IPS-18c (cell line): ENCODE measurements around the gene HNRNPC.
A peak's percentile ranks its signal among the peaks of the same experiment; 100 is the strongest.
"Not testable (repeated sequence)": the region's sequence is repeated elsewhere in the genome, so short reads cannot be mapped to it uniquely, and the experiment has no call there.

Experiments
- H3K4me3 ChIP-seq: 2 replicates; pipeline ENCODE4 v1.7.0; 2013; ENCODE audit warnings: low read depth, mild to moderate bottlenecking, low read length, moderate library complexity; ENCODE audit not compliant: insufficient read depth
- H3K9me3 ChIP-seq: one replicate; pipeline ENCODE4 v1.6.1; 2013; ENCODE audit warnings: mild to moderate bottlenecking, low read length, moderate library complexity; ENCODE audit not compliant: control insufficient read depth, insufficient read depth

HNRNPC gene

DNA sequence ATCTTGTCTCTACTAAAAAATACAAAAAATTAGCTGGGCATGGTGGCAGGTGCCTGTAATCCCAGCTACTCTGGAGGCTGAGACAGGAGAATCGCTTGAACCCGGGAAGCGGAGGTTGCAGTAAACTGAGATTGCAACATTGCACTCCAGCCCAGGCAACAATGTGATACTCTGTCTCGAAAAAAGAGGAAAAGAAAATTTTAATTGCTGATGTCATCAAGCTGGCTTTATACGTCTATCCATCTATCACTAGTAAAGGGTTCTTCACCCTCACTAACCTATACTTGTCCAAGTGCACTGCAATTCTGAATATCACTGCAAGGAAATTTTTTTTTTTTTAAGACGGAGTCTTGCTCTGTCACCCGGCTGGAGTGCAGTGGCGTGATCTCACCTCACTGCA is 12.7 kb upstream of the HNRNPC start:
- H3K4me3 ChIP-seq, H3K9me3 ChIP-seq: not testable (repeated sequence)

DNA sequence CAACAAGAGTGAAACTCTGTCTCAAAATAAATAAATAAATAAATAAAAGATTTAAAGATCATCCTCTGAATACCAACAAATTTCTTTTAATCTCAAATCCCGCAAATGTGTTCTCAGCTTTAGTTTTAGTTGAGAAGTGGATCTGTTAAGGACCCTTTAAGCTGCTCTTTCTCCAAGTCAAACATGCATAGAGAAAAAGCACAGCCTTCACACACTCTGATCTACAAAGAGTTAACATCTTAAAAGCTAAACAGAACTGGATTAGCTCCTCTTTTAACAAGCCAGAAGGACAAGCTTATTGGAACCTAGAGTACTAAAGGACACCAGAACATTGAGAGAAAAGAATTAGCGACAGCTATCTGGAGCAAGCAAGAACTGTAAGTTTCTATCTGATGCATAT is 10.5 kb upstream of the HNRNPC start, which contains the start of gene RPGRIP1:
Gene RPGRIP1, plus strand, starts transcription at position 301 of the 400 bp plus-strand sequence. CDS start 7,894 bp downstream, outside the sequence.
- no peaks in the 10 kb centered on the region for H3K9me3 ChIP-seq

DNA sequence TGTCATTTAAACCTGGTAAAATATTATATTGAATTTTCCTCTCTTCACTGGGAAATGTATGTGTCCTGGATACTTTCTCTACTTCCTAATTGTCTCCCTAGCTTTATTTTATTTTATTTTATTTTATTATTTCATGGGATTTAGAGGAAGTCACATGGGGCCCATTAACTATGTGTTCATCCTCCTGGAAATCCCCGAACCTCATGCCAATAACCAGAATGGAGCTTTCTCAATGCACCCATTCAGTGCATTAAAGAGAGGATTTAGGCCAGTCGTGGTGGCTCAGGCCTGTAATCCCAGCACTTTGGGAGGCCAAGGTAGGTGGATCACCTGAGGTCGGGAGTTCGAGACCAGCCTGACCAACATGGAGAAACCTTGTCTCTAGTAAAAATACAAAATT is 9.4 kb upstream of the HNRNPC start:
- Histone ChIP-seq H3K9me3 (no peaks in the 10 kb centered on the region), H3K4me3 (no peak overlapping the region)

More for the DNA sequence above, 10.5 kb upstream of the HNRNPC start, which contains the start of gene RPGRIP1:
- no peak within 1 kb of the TSS for H3K4me3 ChIP-seq

DNA sequence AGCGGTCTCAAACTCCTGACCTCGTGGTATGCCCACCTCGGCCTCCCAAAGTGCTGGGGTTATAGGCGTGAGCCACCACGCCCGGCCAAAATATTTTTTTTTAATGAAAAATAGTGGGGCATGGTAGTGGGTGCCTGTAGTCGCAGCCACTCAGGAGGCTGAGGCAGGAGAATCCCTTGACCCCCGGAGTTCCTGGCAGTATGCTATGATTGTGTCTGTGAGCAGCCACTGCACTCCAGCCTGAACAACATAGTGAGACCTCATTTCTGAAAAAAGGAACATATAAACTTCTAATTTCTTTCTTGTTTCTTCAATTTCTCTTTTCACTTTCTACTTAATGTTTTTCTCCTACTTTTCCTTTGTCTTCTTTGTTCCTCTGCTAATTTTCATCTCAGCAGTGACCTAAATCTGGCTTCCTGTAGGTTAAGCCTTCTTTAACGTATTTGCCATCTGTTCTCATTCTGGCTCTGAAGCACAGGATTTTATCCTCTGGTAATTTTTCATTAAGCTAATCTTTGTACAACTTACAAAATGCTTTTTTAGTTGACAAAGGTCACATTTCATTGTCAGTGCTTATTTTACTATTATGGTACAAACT is 6.1 kb upstream of the HNRNPC start:
- Histone ChIP-seq H3K9me3 (no peaks in the 10 kb centered on the region), H3K4me3 (no peak overlapping the region)

DNA sequence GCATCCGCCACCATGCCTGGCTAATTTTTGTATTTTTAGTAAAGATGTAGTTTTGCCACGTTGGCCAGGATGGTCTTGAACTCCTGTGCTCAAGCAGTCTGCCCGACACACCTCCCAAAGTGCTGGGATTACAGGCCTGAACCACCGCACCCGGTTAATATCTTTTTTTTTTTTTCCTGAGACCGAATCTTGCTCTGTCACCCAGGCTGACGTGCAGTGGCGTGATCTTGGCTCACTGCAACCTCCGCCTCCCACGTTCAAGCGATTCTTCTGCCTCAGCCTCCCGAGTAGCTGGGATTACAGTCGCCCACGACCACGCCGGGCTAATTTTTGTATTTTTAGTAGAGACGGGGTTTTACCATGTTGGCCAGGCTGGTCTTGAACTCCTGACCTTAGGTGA is 3.4 kb upstream of the HNRNPC start:
- H3K4me3 ChIP-seq, H3K9me3 ChIP-seq: not testable (repeated sequence)

DNA sequence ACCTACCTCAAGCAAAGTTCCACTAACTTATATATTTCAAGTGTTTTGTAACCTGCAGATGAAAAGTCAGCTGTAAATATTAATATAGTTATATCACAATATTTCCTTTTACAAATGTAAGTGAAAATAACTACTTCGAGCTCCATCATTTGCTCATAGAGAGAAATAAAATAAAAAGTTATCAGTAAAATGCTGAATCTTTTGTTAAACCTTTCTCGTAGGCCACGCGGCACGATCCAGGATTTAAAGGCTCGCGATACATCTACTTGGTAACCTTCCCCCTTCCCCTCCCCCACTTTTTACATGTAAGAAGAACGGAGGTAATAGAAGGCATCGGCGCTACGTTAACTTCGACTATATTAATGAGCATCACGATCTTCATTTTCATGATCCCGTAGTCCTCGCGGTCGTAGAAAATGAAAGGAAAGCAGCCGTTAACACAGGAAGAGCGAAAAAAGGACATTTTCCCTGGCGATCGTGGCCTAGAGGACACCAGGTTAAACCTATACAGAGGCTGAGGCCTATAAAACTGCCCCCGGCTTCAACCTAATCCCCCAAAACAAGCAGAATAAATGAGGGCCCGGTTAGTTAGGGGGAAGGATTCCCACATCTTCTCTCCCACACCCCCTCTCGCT is 508 bp downstream of the HNRNPC start:
- peak overlapping the region; percentile 88 for H3K4me3 ChIP-seq
- H3K9me3 ChIP-seq, result no peaks in the 10 kb centered on the region

DNA sequence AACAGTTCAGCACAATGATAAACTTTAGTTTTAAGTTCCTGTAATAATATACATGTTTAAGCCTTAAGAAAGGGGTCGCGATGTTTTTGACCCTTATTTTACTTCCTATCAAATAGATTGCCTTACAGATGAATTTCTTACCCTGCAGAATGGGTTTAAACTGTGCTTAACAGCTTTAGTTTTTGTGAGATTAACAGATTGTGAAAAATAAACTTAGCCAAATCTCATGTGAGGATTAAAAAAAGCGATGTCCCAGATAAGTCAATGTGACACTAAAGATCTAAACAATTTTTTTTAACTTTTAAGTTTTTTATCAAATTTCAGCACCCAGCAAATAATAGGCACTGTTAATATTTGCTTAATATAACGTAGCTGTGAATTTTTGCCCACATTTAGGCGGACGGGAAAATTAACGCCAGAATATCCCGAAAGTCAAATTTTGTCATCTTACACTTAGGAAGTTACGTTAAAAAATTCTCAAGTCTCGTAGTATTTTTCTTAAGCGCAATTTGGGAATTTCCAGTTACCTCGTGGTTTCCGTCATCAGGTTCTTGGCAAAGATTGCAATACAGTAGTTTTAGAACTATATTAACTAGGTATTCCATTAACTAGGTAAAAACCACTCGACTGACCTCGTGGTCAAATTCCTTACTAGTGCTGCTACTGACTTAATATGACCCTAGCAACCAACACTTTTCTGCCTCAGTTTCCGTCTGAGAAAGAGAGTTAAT is 1.2 kb downstream of the HNRNPC start:
- H3K4me3 ChIP-seq, result peak overlapping the region; percentile 88
- no peaks in the 10 kb centered on the region for H3K9me3 ChIP-seq

DNA sequence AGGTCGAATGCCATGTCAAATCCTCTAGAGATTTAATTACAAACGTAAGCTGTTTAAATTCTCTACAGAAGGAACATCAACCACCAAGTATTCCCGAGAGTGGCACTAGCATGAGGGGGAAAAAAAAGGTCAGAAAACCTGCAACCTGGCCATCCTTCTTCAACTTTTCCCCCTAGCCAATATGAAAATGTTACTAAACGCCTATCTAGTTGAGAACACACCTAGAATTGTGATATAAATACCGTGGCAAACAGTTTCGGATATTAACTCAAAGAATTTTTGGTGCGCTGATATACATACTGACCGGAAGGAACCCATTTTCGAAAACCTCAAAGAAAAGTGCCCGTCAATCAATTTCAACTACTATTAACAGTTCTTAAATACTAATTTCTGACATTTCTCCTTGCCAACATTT is 1.8 kb downstream of the HNRNPC start:
- peak overlapping the region; percentile 88 for H3K4me3 ChIP-seq
- no peaks in the 10 kb centered on the region for H3K9me3 ChIP-seq

DNA sequence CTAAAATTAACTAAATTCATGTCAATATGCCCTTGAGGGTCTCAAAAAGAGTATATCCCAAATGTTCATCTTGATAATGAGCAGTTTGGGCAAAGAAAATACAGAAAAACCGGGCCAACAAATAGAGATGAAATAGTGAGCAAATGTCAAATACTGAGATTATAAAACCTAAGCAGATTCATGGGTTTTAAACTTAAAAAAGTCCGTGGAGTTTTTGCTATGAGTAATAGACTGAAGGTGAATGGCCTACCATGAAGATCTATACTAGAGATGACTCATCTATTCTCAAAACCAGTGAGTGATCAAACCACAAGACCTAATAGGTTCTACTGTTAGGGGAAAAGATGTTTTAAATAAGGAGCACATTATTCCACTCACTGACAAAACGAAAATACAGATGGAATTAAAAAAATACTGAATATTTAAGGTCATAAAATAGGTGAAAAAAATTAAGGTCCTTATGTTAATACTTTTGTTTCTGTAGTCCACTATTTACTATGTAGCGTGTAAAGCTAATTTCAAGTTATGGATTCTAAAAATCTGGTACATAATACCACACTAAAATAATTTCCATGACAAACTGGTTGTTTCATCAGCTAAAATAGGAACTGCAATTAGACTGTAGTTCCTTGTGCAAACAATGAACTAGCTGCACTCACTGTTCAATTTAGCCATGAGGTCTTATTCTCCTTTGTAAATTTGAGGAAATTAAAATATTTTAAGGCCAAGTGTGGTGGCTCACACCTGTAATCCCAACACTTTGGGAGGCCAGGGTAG is 5.0 kb downstream of the HNRNPC start:
- no peak overlapping the region for H3K4me3 ChIP-seq

DNA sequence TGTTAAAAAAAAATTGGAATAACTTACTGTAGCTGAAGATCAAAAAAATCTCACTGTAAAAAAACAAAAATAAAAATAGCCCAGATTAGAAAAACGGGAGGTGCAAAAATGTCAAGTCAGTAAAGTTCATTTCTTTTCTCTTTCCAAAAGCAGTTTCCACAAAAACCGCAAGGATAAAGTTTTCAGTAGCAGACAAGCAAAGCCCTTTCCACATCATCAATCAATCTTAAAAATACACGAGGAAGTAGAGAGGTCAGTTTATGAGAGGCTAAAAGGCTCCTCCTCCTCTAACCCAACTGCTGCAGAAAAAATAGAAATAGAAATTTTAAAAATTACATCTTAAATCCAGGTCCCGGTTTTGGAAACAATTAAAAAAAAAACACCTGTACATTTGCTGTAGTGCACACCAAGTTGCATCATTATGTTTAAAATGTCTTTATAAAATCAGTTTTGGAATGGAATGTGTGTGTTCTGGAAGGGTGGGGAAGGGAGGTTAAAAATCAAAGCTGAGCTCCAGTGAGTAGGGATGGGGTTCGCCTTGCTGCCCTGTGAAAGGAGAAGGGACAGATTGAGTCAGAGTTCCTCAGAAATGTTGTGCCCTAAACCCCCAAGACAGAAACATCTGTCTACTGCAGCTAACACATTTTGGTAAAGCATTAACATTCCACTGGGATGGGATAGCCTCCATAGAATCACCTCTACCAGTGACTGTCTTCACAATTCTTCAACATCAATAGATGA is 5.8 kb downstream of the HNRNPC start:
- Histone ChIP-seq H3K9me3 (no peaks in the 10 kb centered on the region), H3K4me3 (no peak overlapping the region)

More for the DNA sequence above, 5.0 kb downstream of the HNRNPC start:
- no peaks in the 10 kb centered on the region for H3K9me3 ChIP-seq

DNA sequence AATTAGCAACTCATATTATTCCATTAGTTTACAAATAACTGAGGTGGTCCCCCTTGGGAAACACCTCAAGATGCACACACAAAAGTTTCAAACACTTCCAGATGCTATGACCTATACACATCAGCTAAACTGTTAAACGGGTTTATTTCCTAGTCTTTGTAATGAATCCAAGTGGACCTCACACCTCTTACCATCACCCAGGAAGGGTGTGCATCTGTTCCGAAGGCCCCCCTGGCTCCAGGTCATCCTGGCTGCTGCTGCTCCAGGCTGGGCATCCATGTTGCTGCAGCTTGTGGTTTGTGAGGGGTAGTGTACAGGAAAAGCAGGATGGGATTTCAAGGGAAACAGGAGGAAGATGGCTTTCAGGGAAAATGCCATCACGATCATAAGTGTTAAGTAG is 6.8 kb downstream of the HNRNPC start:
- H3K9me3 ChIP-seq, result no peaks in the 10 kb centered on the region
- no peak overlapping the region; the same call in 1 of the 2 replicates for H3K4me3 ChIP-seq

DNA sequence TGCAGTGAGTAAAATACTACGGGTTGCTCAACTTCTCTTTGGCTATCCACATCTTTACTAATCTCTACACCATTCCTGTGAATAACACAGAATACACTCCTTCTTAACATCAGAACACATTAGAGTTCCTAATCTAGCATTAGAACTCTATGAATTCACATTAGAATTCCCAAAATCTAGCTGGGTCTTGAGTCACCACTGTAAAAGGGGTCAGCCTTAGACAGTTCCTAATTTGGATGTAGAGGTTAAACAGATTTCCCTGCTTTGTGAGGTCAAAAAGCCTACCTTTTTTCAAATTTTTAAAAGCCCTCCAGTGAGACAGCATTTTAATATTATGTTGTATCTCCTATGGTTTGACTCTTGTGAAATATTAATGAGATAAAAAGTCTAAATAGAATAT is 7.4 kb downstream of the HNRNPC start:
- Histone ChIP-seq H3K9me3 (no peaks in the 10 kb centered on the region), H3K4me3 (no peak overlapping the region)

DNA sequence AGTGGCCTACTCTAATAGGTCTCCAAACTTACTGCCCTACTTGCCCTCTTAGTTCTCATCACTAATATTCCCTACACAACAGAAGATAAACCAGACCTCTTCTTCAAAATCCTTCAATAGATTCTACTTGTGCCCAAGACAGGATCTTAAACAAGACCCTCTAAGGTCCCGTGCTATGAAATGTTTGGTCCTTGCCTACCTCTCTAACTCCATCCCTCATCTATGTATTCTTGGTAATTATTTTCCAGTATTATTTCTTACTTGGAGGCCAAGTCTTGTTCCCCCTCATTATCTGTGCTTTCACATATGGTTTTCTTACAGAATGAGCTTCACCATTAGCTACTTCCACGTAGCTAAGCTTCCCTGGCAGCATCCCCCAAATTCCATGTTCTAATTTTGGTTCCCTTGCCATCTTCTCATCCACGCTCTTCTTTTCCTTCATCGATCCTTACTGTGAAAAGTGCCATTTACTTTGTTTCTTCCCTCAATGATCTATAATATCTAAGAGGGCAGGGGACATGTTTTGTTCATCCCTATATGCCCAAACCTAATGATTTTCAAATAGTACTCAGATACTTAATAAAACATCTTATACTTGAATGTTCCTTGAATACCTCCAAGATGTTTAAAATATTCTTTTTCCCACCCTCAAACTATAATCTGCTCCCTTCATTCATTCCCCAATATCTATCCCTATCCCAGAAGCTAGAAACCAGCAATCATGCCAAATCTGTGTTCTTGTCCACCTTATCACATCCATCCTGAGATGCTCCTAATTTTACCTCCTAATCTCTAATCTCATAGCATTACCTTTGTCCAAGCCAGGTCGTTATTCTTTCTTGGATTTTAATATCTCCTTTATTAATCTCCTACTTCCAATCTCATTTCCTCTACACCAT is 10.1 kb downstream of the HNRNPC start:
- no peak overlapping the region for H3K4me3 ChIP-seq

DNA sequence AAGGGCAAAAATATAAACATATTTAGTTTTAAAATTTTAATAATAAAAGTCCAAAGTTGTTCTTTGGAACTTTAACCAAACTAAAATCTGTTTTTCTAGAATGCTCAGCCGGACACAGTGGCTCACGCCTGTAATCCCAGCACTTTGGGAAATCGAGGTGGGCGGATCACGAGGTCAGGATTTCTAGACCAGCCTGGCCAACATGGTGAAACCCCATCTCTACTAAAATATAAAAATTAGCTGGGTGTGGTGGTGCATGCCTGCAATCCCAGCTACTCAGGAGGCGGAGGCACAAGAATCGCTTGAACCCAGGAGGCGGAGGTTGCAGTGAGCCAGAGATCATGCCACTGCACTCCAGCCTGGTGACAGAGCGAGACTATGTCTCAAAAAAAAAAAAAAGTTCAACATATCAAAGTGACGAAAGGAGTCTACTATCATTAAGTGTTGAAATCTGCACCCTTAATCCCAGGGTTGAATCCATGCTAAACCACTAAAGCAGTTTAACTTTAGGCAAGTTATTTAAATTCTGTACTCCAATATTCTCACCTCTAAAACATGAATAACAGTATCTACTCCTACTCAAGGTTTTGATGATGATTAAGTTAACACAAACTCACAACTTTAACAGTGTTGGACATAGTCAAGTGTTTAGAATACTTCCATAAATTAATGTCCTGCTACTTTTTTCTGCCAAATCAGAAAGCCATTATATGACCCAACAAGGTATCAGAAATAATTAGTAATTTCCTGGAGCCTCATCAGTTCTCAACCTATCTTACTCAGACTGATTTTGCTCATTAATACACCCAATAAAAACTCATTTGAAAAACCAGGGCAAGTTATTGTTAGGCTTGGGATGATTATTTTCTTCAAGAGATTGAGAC is 11.0 kb downstream of the HNRNPC start:
- Histone ChIP-seq H3K4me3 (no peak overlapping the region), H3K9me3 (no peaks in the 10 kb centered on the region)

More for the DNA sequence above, 10.1 kb downstream of the HNRNPC start:
- no peaks in the 10 kb centered on the region for H3K9me3 ChIP-seq

DNA sequence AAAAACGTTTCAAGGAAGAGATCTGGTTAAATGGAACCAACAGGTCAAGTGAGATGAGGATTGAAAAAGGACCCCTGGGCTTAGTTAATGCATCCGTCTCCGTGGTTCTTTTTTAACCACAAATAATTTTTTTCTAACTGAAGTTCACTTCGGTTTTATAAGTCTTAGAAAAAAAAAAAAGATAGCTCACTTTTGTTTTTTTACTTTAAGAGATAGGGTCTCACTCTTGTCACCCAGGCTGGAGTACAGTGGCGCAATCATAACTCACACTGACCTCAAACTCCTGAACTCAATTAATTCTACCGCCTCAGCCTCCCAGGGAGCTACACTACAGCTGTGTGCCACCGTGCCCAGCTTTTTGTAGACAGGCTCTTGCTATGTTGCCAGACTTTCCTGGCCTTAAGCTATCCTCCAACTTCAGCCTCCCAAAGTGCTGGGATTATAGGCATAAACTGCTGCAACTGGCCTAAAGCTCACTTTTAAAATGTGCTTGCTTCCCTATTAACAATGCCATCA is 11.8 kb downstream of the HNRNPC start:
- no peak overlapping the region for H3K4me3 ChIP-seq
- no peaks in the 10 kb centered on the region for H3K9me3 ChIP-seq
